H1 (cell line): ENCODE measurements around the gene STRA8. TPM values are rescaled to one million over a fixed set of nuclear protein-coding genes. Genes with fewer than 3 reads are reported as not detected.

Experiments used
- HDAC2 ChIP-seq, 2 experiments: fragments of 300-600 bp in 1 of 2; sonication (generic) in 1 of 2; IDR thresholded peaks; 2 replicates each; pipeline ENCODE4 v1.6.1; 2011 to 2012; ENCODE audit warnings: low read depth in 2 of 2, low read length in 2 of 2, mild to moderate bottlenecking in 2 of 2, moderate library complexity in 2 of 2, borderline replicate concordance in 1 of 2, inconsistent platforms in 1 of 2
- polyA plus RNA-seq, 7 experiments: library from polyadenylated mRNA; depleted of rRNA in 3 of 7; stranded (reverse) in 5 of 7; unstranded in 2 of 7; fragments of >200 nt in 5 of 7; fragments of 200-250 nt in 2 of 7; gene quantifications; 1 replicate in 5 of 7; 2 replicates in 1 of 7; 4 replicates in 1 of 7; pipeline versions ENCODE4 v1.2.1 to v1.2.3, GENCODE V29; 2011 to 2013; ENCODE audit warnings: missing spikeins in 2 of 7, mixed read lengths in 2 of 7
- total RNA-seq: library from RNA; stranded (reverse); fragmentation: NEBNext Ultra II Directional; extraction: Animal tissue kit (Norgen Biotek cat#: 25700); gene quantifications from 2 replicates; pipeline ENCODE4 v1.2.1, GENCODE V29; 2021

STRA8 gene
- total and polyA plus RNA-seq, 2 of the 8 experiments (the other 6 are each of a cell fraction or from before 2014, with no cell fraction given), result not detected

DNA sequence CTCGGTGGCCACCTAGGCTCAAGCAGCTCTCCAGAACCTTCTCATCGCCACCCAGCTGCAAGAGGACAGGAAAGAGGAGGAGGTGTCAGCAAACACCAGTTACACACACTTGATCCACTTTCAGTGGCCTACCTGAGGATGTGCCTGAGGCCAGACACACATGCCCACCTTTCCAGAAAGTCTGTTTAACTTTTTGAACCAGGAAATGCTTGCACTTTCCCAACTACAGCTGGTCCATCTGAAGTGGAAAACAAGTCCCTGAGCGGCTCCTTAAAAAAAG, 47.4 kb upstream of the STRA8 start (continued):
- TF ChIP-seq HDAC2 (IDR thresholded peaks at IDR 0.05; ENCODE audit: borderline replicate concordance in 1 of 2, low read depth in 2 of 2, low read length in 2 of 2), result no peak
- TF ChIP-seq, all 59 proteins: peak for 0
